IPS-NIHi11 (cell line): ENCODE results near the gene HSPG2.
A peak's percentile ranks its signal among the peaks of the same experiment; 100 is the strongest.
"Not testable (repeated sequence)": the region's sequence is repeated elsewhere in the genome, so short reads cannot be mapped to it uniquely, and the experiment has no call there.

Experiments
- DNase-seq: peaks from one replicate; pipeline ENCODE4 v3.0.0; 2012; ENCODE audit warnings: mixed read lengths, low spot score

HSPG2 gene

DNA sequence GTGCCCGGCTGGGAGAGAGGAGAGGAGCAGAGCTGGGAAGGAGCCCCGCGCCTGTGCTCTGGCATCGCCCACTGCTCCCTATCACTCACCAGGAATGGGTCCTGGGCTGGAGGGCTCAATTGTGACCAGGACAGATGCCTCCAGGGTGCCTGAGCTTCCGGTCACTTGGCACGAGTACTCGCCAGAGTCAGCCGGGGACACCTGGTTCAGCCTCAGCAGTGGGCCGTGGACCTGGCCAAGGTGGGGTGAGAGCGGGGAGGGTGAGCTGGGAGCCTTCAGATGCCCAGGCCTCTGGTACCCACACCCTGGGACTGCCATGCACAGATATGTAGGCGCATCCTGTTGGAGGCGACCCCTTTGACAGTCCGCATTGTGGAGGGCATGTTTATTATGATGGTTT is 93.9 kb downstream of the HSPG2 start:
- no peak for DNase-seq

DNA sequence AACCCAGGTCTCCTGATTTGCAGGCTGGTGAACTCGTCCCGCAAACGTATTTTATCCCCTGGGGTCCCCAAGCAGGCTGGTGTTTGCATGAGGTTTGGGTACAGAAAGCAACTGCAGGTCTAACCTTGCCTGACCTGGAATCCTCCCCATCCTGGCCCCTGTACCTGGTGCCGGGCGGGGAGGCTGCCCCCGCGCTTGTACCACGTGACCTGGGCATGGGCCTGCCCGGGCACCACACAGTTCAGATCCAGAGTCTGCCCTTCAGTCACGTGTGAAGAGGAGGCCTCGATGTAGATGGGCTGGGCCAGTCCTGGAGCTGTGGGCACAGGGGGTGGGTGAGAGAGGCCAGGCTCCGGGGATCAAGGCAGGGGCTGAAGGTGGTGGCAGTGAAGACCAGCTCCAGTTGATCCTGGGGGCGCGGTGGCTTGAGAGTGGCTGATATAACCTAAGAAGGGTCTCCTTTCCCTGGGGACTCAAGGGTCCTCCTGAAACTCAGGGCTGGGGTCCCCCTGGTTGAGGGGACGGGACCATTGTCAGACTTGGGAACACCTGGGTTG is 94.4 kb downstream of the HSPG2 start:
- DNase-seq, result no peak

DNA sequence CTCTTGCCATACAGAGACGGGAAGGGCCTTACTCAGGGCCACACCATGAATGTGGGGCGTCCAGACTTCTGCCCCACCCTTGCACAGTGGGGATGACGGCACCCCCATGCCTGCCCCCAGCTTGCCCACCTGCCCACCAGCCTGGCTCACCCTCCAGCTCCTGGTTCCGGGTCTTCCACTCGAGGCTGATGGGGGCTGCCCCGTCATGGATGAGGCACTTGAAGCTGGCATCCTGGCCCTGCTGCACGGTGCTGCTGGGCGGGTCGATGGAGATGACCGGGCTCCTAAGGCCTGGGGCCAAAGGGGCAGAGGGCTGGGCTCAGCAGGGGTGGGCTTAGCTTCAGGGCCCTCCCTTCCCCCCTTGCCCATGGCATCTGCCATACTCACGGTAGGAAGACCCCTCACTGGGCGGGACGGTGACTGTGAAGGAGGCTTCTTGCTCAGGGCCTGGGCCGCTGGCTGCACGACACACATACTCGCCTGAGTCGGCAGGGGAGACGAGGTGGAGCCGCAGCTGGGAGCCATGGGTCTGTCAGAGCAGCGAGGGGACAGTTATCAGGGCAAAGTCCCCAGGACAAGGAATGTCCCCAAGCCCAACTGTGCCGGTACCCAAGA is 95.2 kb downstream of the HSPG2 start:
- no peak for DNase-seq

DNA sequence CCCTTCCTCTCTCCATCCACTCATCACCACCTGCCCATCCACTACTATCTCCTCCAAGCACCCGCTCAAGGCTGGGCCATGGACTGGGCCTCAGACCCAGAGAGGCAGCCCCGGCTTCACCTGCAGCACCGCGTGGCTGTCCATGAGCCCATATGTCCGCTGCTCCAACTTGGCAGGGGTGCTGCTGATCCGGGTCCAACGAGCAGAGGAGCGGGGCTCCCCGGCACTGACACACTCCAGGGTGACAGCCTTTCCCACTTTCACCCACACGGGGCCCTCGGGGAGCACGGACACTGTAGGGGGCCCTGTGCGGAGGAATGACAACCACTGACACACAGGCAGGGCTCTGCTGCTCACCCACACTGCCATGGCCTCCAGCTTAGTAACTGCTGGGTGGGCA is 96.1 kb downstream of the HSPG2 start:
- no peak for DNase-seq

DNA sequence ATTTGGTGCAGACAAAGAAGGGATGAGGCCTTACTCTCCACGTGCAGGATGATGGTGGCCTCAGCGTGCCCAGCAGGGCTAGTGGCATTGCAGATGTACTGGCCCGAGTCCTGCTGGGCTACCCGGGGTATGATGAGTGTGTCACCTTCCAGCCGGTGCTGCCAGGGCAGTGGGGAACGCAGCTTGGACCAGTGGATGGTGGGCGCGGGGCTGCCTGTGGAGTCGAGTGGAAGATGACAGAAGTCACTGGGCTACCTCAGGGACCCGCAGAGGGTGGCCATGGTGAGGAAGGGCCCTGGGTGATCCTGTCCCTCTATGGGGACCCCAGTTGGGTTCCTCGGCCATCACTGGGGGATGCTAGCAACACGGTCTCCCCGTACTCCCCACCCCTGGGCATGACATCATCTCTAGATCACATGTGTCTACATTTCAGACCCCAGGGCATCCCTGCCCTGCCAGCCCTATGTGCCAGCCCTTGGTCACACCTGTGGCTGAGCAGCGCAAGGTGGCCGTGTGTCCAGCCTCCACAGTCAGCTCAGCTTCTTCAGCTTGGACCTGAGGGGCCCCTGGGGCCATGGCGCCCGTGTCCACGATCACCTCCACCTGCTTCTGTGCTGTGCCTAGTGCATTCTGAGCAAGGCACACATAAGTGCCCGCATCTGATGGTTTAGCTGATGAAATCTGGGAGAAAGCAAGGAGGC is 97.6 kb downstream of the HSPG2 start:
- no peak for DNase-seq

DNA sequence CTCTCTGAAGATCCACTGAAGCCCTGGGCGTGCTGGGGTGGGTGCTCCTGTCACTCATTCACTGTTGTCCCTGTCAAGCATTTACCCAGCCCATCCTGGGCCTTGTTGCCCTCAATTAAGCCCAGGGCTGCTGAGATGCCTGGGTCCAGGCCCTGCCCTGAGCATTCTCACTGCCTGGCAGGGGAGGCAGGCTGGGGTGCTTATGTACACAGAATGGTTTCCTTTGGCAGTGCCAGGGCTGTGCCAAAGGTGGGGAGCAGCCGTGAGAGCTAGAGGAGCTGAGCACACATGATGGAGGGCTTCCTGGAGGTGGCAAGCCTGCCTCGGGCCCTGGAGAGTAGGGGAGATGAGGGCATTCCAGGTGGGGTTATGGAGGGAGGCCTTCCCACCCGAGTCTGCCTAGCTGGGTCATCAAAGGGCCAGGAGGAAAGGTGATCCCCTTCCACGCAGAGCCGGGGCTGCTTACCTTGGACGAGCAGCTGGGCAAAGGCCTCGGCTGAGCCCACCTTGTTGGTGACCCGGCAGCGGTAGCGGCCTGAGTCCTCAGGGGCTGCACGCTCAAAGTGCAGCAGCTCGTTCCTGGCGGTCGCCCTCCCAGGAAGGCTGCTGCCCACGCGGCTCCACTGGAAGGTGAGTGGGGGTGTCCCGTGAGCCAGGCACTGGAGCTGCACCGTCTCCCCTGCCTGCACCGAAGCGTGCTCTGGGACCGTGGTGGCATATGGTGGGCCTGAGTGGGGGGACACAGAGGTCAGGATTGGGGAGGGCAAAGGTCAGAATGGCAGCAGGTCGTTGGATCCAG is 98.6 kb downstream of the HSPG2 start:
- no peak for DNase-seq

DNA sequence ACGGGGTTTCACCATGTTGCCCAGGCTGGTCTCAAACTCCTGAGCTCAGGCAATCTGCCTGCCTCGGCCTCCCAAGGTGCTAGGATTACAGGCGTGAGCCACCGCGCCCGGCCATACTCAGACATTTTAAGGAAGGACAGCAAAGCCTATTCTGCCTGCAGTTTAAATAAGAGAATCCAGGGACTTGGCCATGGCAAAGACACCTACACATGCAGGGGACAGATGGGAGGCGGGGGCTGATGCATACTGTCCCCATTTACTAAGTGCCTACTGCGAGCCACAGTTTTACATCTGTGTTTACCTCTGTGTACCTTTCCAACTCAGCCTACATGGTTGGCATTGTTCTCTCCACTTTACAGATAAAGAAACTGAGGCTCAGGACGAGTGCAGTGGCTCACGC is 99.6 kb downstream of the HSPG2 start:
- DNase-seq, result no peak

DNA sequence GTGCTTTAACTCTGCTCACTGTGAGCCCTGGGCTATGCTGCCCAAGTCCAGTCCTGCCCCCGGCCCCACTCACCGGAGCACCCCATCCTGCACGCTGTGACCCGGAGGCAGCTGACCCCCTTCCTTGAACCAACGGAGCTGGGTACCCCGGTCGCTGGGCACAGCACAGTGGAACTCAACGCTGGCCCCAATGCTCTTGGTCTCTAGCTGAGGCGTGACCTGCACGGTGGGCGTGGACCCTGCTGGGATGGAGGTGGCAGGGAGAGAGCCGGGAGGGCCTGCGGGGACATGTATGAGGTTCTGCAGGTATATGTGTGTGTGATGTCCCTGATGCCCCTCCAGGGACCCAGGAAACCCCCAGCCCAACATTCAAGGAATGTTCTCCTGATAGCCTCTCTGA is 100.4 kb downstream of the HSPG2 start:
- DNase-seq, result no peak

DNA sequence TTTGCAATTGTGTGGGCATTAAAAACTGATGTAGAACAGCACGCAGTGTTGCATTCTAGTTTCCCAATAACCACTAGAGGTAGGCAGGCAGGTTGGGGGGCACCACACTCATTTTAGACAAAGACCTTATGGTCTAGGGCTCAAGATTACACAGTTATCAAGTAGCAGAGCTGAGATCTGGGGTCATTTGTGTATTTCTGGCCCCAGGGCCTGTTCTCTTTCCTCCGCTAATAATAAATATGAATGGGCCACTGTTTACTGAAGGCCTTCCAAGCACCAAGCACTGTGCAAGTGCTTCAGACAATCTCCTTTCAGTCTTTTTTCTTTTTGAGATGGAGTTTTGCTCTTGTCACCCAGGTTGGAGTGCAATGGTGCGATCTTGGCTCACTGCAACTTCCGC is 101.1 kb downstream of the HSPG2 start:
- DNase-seq, result no peak

DNA sequence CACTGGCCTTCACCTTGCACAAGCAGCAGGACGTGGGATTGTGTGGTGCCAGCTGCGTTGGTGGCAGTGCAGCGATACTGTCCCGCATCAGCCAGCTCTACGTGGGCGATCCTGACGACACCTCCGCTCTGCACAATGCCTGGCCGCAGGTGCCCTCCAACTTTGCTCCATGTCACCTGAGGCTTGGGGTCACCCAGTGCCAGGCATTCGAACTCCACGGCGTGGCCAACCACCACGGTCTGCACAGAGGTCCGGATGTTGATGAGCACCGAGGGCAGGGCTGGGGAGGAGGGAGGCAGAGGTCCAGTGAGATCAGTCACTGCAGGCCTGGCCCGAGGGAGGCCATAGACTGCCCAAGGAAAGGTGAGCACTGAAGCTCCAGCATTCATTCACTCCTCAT is 102.4 kb downstream of the HSPG2 start:
- no peak for DNase-seq

DNA sequence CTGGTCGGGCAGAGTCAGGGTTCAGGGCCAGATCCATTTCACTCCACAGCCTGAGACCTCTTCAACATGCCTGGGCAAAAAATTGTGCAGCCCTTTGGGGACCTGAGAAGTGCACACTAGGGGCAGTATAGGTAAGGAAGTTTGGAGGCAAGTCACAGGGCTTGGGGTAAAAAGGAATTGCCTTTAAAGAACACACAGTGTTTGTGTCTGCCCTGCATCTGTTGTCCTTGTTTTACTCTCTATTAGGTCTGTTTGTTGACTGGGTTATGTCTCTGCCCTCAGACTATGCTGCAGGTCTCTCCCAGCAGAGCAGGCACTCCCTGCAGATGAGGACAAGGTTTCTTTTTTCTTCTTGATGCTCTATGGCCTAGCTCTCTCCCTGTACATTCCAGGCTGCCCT is 103.0 kb downstream of the HSPG2 start:
- DNase-seq, result no peak

DNA sequence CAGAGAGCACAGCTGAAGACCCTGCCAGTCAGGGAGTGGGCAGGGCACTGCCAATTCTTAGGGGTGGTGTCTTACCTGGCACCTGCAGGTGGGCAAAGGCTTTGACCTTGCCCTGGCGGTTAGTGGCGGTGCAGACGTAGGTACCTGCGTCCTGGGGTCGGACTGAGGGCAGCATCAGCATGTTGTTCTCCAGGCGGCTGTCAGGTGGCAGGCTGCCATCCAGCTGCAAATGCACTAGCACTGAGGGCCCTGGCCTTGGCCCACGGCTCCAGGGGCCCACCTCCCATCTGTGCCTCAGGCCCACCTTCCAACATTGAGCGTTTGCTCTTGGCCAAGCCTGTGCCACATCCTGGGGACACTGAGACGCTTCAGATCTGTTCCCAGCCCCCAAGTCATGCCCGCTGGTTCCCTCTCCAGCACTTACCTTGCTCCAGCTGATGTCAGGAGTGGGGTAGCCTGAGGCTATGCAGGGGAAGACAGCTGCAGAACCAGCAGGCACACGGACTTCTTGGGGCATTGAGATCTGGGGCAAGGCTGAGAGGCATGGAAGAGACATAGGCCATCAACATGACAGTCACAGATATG is 103.6 kb downstream of the HSPG2 start:
- no peak for DNase-seq

DNA sequence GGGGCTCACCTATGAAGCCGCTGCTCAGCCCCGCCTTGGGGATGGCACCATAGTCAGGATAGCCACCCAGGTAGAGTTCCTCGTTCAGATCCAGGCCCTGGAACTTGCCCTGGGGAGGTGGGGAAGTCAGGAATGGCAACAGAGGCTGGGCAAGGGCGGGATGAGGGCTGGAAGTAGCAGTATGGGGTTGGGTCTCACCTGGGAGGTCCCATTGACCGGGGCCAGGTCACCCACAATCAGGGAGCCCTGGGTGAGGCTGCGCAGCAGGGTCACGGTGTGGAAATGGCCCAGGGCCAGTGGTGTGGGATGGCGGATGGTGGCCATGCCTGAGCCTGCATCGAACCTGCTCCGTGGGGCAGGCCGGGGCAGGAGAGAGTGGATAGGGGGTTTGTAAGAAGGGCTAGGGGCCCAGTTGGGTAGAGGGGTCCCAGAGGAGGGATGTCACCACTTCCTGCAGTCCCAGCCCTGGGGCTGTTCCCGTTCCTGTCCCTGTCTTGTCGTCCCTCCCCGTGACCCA is 105.6 kb downstream of the HSPG2 start:
- DNase-seq, result no peak

DNA sequence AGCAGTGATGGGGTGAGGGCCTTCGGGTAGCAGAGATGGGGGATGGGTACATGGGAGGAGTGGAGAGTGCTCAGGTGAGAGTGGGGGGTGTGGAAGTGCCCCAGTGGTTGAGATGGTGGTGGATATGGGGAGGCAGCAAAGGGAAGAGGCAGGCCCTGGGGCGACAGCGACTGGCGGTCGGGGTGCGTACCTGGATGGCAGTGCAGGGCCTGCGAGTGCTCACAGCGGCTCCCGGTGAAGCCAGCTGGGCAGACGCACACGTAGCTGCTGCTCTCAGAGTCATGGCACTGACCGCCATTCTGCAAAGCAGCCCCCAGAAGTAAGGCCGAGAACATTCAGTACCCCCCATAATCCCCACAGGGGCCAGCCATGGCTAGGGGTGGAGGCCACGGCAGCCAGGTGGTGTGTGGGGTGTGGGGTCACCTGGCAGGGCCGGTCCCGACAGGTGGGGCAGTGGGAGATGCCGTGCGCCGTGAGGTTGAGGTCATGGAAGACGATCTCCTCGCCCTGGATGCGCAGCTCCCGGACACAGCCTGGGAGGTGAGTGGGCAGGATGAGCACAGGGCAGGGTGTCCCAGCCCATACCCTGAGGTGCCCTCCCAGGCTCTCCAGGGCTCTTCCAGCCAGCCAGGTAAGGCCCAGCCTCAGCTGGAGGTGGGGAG is 106.2 kb downstream of the HSPG2 start:
- DNase-seq, result no peak

DNA sequence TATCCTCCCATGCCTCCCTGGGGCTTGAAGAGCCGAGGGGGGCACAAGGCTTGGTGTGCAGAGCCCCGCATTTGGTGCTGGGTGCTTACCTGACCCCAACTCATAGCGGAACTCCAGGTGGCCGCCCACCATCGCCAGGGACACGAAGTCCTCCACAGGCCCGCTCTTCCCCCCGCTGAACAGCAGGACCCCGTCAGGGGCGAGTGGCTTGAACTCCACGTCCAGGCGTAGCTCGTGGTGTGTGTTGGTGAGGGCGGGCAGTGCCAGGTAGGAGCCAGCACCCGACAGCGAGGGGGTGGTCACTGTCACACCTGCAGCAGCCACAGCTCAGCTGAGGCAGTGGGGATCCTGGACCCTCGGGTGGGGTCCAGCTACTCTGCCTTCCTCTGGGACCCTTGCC is 107.8 kb downstream of the HSPG2 start:
- DNase-seq, result no peak

DNA sequence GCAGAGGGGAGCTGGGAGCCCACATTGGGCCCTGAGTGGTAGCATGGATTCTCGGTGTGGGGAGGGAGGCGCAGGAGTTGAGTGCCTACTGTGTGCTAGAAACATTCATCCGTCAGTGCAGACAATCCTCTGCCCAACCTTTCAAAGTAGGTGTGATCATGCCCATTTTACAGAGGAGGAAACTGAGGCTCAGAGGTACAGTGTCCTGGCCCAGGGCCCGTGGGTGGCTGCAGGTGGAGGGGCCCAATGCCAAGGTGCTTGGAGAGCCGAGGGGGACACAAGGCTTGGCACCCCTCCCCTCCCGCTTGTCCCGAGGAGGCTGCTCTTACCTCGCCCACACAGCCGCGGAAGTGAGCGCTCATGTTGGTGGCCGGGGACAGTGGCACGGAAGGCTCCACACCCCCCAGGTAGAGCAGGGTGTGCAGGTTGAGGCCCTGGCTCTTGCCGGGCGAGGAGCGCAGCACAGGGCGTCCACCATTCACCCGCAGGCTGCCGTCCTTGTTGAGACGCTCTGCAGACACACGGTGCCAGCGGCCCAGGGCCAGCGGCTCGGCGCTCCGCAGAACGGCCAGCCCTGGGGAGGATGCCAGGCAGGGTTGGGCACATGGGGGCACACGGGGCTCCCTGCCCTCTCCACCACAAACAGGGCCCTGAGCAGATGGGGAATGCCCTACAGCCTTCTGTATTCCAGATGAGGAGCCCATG is 108.5 kb downstream of the HSPG2 start:
- no peak for DNase-seq

DNA sequence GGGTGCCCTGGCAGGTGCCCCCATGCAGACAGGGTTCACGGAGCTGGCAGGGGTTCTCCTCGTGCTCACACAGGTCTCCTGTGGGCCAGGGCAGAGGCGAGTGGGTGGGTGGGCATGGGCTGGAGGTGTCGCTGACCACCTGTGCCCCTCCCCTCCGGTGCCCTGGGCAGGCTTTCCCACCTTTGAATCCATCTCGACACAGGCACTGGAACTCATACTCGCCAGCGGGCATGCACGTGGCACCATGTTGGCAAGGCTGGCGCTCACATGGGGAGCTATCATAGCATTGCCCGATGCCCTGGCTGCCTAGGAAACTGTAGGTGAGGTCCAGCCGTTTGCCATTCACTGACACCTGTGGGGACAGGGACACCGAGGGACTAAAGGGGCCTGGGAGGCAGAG is 109.0 kb downstream of the HSPG2 start:
- no peak for DNase-seq

DNA sequence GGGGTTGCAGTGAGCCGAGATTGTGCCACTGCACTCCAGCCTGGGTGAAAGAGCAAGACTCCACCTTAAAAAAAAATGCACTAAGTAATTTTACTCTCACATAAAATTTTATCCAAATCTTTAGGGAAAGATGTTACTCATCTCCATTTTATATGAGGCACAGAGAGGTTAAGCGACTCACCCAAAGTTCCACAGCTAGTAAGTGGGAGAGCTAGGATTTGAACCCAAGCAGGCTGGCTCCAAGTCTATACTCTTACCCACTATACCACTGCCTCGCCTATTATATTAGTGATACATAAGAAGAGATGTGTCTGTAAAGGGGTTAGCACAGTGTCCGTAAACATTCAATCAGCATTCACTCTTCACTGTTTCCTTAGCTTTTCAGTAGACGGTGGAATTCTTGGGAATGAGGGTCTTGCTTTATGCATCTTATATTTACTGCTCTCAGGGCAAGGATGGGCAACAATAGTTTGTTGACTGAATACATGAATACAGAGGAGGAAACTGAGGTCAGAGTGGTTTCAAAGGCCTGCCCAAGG is 109.9 kb downstream of the HSPG2 start:
- no peak for DNase-seq

DNA sequence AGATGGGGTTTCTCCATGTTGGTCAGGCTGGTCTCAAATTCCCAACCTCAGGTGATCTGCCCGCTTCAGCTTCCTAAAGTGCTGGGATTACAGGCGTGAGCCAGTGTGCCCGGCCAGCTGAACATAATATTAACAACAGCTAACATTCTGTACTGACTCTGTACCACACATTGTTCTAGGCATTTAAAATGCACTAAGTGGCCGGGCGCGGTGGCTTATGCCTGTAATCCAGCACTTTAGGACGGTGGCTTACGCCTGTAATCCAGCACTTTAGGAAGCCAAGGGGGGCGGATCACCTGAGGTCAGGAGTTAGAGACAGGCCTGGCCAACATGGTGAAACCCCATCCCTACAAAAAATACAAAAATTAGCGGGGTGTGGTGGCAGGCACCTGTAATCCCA is 110.4 kb downstream of the HSPG2 start:
- not testable (repeated sequence) for DNase-seq

DNA sequence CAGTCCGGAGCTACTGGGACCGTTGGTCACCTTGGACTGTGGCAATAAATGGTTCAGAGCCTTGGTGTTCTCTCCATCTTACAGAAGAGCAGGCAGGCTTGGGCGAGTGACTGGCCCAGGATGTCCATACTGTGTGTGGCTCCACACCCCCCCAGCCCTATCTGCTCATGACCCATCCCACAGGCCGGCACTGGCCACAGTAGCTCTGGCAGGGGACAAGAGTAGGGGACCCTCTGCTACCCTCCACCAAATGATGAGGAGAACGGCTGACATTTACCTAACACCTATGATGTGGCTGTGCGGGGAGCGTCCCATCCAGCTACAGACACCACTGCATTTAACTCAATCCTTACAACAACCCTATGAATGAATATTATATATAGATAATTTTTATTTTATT is 111.7 kb downstream of the HSPG2 start:
- peak; percentile 2 for DNase-seq

DNA sequence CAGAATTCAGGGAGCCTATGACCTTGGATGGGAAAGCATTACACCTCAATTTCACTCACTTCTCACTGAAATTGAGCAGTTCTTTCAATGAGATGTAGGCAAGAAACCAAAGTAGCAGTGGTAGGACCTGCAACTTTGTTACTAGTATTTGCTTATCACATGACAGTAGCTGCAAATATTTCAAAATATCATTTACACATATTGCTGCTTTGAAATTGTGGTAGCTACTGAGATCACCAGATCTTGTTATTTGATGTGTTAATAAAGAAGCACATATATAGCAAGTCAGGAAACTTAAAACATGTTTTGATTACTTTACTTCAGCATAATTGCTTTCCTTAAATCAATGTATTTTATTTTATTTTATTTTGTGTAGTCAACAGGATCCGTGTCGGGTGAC is 112.2 kb downstream of the HSPG2 start:
- DNase-seq, result peak; percentile 0
